Measurements from ENCODE around the gene TMEM100.

Gene TMEM100

DNA sequence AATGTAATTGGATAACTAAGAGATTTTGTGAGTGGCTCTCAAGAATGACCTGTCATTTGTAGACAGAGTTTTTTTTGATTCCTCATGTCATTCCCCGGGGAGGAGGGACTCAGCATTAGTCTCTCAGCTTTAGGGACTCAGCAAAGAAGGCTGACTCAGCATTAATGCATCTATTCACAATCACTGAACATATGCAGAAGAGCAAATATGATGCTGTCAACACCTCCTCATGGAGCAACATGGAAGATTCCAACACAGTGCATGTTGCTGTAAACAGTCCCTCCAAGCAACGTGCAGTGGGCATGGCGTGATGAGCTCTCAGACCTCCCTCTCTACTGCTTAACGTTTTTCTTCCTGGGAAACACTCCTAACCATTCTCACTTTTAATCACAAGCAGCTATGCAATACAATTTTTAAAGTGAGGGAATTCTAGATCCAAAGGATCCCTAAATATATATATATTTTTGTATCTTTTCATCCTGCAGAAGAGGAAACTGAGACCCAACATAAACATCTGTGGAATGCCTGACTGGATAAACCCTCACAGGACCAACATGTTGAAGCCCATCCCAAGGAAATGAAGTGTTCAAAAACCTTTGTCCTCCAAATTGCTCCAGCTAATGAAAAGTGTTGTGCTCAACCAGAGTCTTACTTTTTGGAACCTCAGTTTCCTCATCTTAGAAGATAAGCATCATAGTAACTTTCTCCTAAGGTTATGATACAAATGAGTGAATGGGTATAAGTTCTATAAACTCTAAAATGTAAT is 38.9 kb downstream of the TMEM100 start:
- no peaks in the 10 kb centered on the region for H3K36me3 ChIP-seq (ENCODE audit: low read depth)
- ATAC-seq (ENCODE audit: low read depth) (no peak), DNase-seq (ENCODE audit: low spot score) (no peak)
- H3K27ac ChIP-seq (ENCODE audit: poor library complexity, severe bottlenecking) = no peak overlapping the region
- no peaks in the 10 kb centered on the region for H3K27me3 ChIP-seq (ENCODE audit: insufficient read depth, poor library complexity, severe bottlenecking)
- TF ChIP-seq, protein P1, sequence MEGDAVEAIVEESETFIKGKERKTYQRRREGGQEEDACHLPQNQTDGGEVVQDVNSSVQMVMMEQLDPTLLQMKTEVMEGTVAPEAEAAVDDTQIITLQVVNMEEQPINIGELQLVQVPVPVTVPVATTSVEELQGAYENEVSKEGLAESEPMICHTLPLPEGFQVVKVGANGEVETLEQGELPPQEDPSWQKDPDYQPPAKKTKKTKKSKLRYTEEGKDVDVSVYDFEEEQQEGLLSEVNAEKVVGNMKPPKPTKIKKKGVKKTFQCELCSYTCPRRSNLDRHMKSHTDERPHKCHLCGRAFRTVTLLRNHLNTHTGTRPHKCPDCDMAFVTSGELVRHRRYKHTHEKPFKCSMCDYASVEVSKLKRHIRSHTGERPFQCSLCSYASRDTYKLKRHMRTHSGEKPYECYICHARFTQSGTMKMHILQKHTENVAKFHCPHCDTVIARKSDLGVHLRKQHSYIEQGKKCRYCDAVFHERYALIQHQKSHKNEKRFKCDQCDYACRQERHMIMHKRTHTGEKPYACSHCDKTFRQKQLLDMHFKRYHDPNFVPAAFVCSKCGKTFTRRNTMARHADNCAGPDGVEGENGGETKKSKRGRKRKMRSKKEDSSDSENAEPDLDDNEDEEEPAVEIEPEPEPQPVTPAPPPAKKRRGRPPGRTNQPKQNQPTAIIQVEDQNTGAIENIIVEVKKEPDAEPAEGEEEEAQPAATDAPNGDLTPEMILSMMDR (IDR thresholded peaks at IDR 0.05; ENCODE audit: poor library complexity, severe bottlenecking) = no peak
- H3K9me3 ChIP-seq (ENCODE audit: severe bottlenecking) = no peaks in the 10 kb centered on the region
- H3K4me3 ChIP-seq (ENCODE audit: severe bottlenecking) = no peak overlapping the region
- no peaks in the 10 kb centered on the region for H3K4me1 ChIP-seq (ENCODE audit: insufficient read depth, poor library complexity, severe bottlenecking)

DNA sequence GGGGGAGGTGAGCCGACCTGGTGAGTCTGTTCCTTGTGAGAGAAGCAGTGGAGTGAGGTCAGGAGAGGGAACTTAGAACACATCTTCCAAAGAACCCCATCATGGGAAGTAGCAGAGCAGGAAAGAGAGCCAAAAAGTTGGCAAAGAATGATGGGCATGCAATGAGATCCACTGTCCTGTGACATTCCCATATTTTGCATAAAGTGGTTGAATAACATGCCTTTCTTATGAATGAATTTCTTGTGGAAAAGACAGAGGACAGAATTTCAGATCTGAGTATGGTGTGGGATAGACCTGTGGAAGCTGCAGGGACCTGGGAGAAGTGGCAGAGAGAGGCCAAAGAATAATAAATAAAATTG is 41.3 kb downstream of the TMEM100 start:
- Histone ChIP-seq H3K4me1 (ENCODE audit: insufficient read depth, poor library complexity, severe bottlenecking) (no peaks in the 10 kb centered on the region), H3K9me3 (ENCODE audit: severe bottlenecking) (no peaks in the 10 kb centered on the region), H3K27me3 (ENCODE audit: insufficient read depth, poor library complexity, severe bottlenecking) (no peaks in the 10 kb centered on the region), H3K36me3 (ENCODE audit: low read depth) (no peaks in the 10 kb centered on the region), H3K27ac (ENCODE audit: poor library complexity, severe bottlenecking) (no peak overlapping the region), H3K4me3 (ENCODE audit: severe bottlenecking) (no peak overlapping the region)
- no peak for DNase-seq (ENCODE audit: low spot score)
- ATAC-seq (ENCODE audit: low read depth) = no peak
- TF ChIP-seq, protein P1 (IDR thresholded peaks at IDR 0.05; ENCODE audit: poor library complexity, severe bottlenecking) = no peak

DNA sequence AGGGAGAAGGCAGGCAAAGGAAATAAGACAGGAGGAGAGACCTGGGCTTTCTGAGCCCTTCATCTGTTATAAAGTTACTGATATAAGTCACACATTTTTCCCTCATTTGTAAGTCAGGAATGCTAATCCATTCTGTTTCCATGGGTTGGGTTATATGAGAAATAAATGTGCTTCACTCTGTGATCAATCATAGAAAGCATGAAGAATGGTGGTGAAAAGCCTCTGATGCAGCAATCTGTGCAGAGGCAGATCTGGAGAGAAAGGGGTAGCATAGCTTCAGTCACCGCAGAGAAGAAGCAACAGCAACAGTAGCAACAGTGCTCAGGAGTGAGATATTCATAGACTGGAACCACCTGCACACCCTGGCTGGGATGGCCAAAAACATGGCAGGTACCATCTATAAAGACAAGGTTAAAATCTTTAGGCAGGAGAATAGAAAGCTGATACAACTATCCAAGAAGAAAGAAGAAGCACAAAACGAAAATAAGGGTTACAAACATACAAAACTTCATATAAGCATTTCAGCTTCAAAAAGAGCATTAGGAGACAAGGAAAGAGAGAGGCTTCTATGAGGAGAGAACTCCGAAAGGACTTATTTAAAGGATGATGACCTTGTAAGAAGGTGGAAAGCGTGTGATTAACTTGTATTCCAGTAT is 41.9 kb downstream of the TMEM100 start:
- Histone ChIP-seq H3K4me1 (ENCODE audit: insufficient read depth, poor library complexity, severe bottlenecking) (no peaks in the 10 kb centered on the region), H3K36me3 (ENCODE audit: low read depth) (no peaks in the 10 kb centered on the region), H3K27ac (ENCODE audit: poor library complexity, severe bottlenecking) (no peak overlapping the region), H3K4me3 (ENCODE audit: severe bottlenecking) (no peak overlapping the region), H3K27me3 (ENCODE audit: insufficient read depth, poor library complexity, severe bottlenecking) (no peaks in the 10 kb centered on the region), H3K9me3 (ENCODE audit: severe bottlenecking) (no peaks in the 10 kb centered on the region)
- TF ChIP-seq, protein P1 (IDR thresholded peaks at IDR 0.05; ENCODE audit: poor library complexity, severe bottlenecking) = no peak
- ATAC-seq (ENCODE audit: low read depth) (no peak), DNase-seq (ENCODE audit: low spot score) (no peak)

DNA sequence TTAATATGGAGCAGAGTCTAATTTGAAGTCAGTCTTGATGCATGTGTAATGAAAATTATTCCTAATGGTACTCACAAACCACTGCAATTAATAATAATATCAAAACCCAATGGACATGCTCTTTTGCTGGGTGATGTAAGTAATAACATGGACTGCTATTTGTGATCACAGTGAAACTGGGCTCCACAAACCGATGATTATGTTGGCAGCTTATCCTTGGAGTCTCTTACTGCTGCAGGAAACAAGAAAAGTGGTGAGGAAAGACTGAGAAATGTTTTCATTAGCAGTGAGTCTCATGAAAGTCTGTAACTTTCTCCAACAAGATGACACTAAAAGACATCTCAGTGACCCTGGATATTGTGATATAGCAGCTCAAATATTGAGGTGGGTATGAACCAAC is 45.2 kb downstream of the TMEM100 start:
- no peaks in the 10 kb centered on the region for H3K36me3 ChIP-seq (ENCODE audit: low read depth)
- no peaks in the 10 kb centered on the region for H3K9me3 ChIP-seq (ENCODE audit: severe bottlenecking)
- ATAC-seq (ENCODE audit: low read depth) = no peak
- no peaks in the 10 kb centered on the region for H3K4me1 ChIP-seq (ENCODE audit: insufficient read depth, poor library complexity, severe bottlenecking)
- no peak overlapping the region for H3K27ac ChIP-seq (ENCODE audit: poor library complexity, severe bottlenecking)
- TF ChIP-seq, protein P1 (IDR thresholded peaks at IDR 0.05; ENCODE audit: poor library complexity, severe bottlenecking) = no peak
- DNase-seq (ENCODE audit: low spot score) = no peak
- no peaks in the 10 kb centered on the region for H3K27me3 ChIP-seq (ENCODE audit: insufficient read depth, poor library complexity, severe bottlenecking)
- no peak overlapping the region for H3K4me3 ChIP-seq (ENCODE audit: severe bottlenecking)

DNA sequence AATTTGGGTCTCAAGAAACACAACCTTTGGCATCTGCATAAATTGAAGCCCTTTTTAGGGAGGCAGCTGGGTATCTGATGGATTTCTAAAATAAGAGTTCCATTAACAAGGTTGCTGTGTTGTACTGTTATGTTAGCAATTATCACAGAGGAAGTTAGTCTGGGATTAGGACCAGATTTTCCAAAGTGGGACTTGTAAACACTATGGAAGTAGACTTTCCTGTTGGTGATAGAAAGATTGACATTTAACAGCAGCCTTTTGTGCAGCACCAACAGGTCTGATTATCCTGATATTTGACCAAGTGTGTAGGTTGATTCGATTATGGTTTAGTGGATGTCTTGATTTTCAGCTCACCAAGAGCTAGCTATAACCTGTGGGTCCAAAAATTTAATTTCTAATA is 46.4 kb downstream of the TMEM100 start:
- no peak for ATAC-seq (ENCODE audit: low read depth)
- no peak for DNase-seq (ENCODE audit: low spot score)
- Histone ChIP-seq H3K9me3 (ENCODE audit: severe bottlenecking) (no peaks in the 10 kb centered on the region), H3K36me3 (ENCODE audit: low read depth) (no peaks in the 10 kb centered on the region), H3K4me3 (ENCODE audit: severe bottlenecking) (no peak overlapping the region), H3K4me1 (ENCODE audit: insufficient read depth, poor library complexity, severe bottlenecking) (no peaks in the 10 kb centered on the region), H3K27me3 (ENCODE audit: insufficient read depth, poor library complexity, severe bottlenecking) (no peaks in the 10 kb centered on the region), H3K27ac (ENCODE audit: poor library complexity, severe bottlenecking) (no peak overlapping the region)
- TF ChIP-seq, protein P1 (IDR thresholded peaks at IDR 0.05; ENCODE audit: poor library complexity, severe bottlenecking) = no peak
